Uterus (tissue), 2 donors: ENCODE data around the gene KIRREL3.

Source experiments
- POLR2A ChIP-seq, 2 donors: fragments of 450-650 bp; IDR thresholded peaks; one replicate each; pipeline ENCODE4 v1.6.1; 2016; ENCODE audit warnings: antibody characterized with exemption in 2 of 2, mild to moderate bottlenecking in 1 of 2, moderate library complexity in 1 of 2
- TF ChIP-seq, protein P1 (sequence below), 4 experiments: fragments of 200-600 bp in 2 of 4; fragments of 450-650 bp in 2 of 4; sonication (generic) in 2 of 4; IDR thresholded peaks; one replicate each; pipeline ENCODE4 v1.5.1; 2016 to 2019; ENCODE audit warnings: antibody characterized with exemption in 4 of 4, mild to moderate bottlenecking in 2 of 4, moderate library complexity in 1 of 4

DNA sequence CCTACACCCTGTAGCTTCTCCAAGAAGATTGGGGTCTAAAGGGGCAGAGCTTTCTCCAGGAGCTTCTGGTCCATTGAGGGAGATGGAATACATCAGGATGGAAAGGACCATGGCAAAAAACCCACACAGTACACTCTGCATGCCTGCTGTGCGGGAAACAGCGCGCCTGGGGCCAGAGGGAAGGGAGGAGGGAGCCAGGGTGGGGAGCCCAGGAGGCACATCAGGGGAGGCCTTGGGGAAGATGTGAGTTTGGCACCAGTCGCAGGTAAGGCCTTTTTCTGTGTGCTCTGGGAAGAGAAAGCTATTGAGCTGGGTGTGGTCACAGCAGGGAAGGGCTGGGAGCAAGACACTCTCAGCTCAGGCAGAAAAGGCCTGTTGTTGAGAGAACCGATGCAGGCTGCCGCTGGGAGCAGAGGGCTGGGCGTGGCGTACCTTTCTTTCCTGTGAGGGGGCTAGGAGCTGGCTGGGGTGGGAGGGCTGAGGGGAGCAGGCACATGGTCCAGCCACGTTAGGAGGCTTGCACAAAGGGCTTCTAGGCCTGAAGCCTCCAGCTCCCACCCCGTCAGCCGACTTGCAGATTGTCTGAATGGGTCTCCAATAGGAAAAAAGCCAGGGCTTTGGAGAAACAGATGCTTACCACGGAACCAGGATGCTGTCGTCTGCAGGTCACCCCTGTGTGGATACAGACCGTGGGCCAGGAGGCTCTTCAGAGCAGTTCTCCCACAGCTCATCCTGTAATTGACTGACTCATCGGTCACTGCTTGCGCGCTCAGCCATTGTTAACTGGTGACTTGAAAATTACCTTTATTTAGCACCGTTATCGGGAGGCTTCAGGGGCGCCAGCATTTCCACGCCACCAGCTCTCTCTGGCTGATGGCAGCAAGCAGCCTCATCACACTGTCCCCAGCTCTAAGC is 407.8 kb downstream of the KIRREL3 start:
- TF ChIP-seq POLR2A (IDR thresholded peaks at IDR 0.05): no peak
- TF ChIP-seq, protein P1, sequence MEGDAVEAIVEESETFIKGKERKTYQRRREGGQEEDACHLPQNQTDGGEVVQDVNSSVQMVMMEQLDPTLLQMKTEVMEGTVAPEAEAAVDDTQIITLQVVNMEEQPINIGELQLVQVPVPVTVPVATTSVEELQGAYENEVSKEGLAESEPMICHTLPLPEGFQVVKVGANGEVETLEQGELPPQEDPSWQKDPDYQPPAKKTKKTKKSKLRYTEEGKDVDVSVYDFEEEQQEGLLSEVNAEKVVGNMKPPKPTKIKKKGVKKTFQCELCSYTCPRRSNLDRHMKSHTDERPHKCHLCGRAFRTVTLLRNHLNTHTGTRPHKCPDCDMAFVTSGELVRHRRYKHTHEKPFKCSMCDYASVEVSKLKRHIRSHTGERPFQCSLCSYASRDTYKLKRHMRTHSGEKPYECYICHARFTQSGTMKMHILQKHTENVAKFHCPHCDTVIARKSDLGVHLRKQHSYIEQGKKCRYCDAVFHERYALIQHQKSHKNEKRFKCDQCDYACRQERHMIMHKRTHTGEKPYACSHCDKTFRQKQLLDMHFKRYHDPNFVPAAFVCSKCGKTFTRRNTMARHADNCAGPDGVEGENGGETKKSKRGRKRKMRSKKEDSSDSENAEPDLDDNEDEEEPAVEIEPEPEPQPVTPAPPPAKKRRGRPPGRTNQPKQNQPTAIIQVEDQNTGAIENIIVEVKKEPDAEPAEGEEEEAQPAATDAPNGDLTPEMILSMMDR (IDR thresholded peaks at IDR 0.05): no peak
